ENCODE results near the gene TNRC6C. TPM values are rescaled to one million over a fixed set of nuclear protein-coding genes. Genes with fewer than 3 reads are reported as not detected.
"Not testable (repeated sequence)": the region's sequence is repeated elsewhere in the genome, so short reads cannot be mapped to it uniquely, and the experiment has no call there.

TNRC6C gene
- total and polyA plus RNA-seq, 2 experiments from 2014 or later = 10.1 to 16.6 TPM

DNA sequence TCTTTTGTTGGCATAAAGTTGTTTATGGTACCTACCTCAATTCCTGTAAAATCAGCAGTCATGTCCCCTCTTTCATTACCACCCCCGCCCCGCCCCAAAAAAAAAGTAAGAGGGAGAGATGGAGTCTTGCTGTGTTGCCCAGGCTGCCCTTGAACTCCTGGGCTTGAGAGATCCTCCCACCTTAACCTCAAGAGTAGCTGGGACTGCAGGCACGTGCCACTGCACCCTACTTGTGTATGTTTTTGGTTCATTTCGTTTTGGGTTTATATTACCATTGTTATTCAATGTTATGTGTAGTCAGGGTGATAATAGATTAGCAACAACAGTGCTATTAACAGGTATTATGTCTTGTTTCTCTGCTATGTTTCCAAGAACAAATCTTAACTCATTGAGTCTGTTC lies 15.9 kb downstream of the TNRC6C start (continued):
- TF ChIP-seq STAT1 (IDR thresholded peaks at IDR 0.05; ENCODE audit: unreplicated experiment) = no peak

DNA sequence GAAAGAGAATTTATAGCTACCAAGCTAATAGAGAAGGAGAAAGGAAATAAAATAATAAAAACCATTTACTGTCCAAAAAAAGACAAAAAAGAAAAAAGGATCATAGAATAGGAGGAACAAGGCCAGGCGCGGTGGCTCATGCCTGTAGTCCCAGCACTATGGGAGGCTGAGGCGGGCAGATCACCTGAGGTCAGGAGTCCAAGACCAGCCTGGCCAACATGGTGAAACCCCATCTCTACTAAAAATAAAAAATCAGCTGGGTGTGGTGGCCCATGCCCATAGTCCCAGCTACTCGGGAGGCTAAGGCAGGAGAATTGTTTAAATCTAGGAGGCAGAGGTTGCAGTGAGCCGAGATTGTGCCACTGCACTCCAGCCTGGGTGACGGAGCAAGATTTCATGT lies 23.9 kb downstream of the TNRC6C start:
- DNase-seq (ENCODE audit: low spot score); H3K36me3 ChIP-seq (ENCODE audit: insufficient read depth); H3K4me3 Mint-ChIP-seq; H3K4me2 ChIP-seq; H3K27ac Mint-ChIP-seq; H3K27me3 ChIP-seq (ENCODE audit: insufficient read depth); H3F3A ChIP-seq (replicated peaks; ENCODE audit: low read depth); H3K4me3 ChIP-seq; H3K27me3 Mint-ChIP-seq (ENCODE audit: insufficient read depth, low read depth, poor library complexity); ATAC-seq; H3K9me3 Mint-ChIP-seq; H2AFZ ChIP-seq; H4K20me1 ChIP-seq (replicated peaks; ENCODE audit: insufficient read depth); H3K27ac ChIP-seq (ENCODE audit: low read depth); H3K9me2 ChIP-seq (ENCODE audit: insufficient read depth): not testable (repeated sequence)
- Histone ChIP-seq H3K79me2 (replicated peaks; ENCODE audit: insufficient read depth) (peaks cover 81% of the 10 kb centered on the region), H3K4me1 (ENCODE audit: insufficient read depth) (peaks cover 19% of the 10 kb centered on the region; the same call in 1 of the 2 replicates)
- peaks cover 18% of the 10 kb centered on the region for H3K4me1 Mint-ChIP-seq
- H3K36me3 Mint-ChIP-seq (ENCODE audit: low read depth) = peaks cover 17% of the 10 kb centered on the region

DNA sequence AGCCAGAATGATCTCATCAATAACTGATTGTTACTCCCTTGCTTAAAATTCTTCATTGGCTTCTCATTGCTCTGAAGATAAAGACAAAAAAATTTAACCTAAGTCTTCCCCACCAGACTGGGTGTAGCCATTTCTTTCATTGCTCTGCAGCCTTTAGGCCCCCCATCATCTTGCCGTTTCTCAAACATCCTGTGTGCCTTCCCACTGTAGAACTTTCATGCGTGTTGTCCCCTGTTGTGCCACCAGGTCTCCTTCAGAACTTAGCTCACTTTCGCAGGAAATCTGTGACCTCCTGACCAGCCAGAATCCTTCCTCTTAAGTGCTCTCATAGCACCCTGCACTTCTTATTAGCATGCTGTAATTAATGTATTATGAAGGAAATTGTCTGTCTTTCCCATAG lies 31.8 kb downstream of the TNRC6C start:
- Mint-ChIP-seq H3K36me3 (ENCODE audit: low read depth) (no peaks in the 10 kb centered on the region), H3K4me3 (no peak overlapping the region), H3K4me1 (peaks cover 25% of the 10 kb centered on the region), H3K27ac (no peak overlapping the region), H3K27me3 (ENCODE audit: insufficient read depth, low read depth, poor library complexity) (peaks cover 2% of the 10 kb centered on the region), H3K9me3 (no peaks in the 10 kb centered on the region)
- Histone ChIP-seq H3K9me2 (ENCODE audit: insufficient read depth) (no peaks in the 10 kb centered on the region), H4K20me1 (replicated peaks; ENCODE audit: insufficient read depth) (peaks cover 43% of the 10 kb centered on the region), H3K27me3 (ENCODE audit: insufficient read depth) (no peaks in the 10 kb centered on the region), H3K79me2 (replicated peaks; ENCODE audit: insufficient read depth) (peaks cover 93% of the 10 kb centered on the region), H3K4me1 (ENCODE audit: insufficient read depth) (0 out of 2 replicates have a peak, but pooled peaks cover 12% of the 10 kb centered on the region), H3K4me3 (no peak overlapping the region), H3F3A (replicated peaks; ENCODE audit: low read depth) (no peaks in the 10 kb centered on the region), H2AFZ (no peak overlapping the region), H3K36me3 (ENCODE audit: insufficient read depth) (no peaks in the 10 kb centered on the region), H3K27ac (ENCODE audit: low read depth) (no peak overlapping the region), H3K4me2 (no peak overlapping the region)
- no peak for DNase-seq (ENCODE audit: low spot score)
- ATAC-seq = no peak
- TF ChIP-seq EZH2 (IDR thresholded peaks at IDR 0.05; ENCODE audit: low read depth, unreplicated experiment) = no peak
- TF ChIP-seq, protein P1, sequence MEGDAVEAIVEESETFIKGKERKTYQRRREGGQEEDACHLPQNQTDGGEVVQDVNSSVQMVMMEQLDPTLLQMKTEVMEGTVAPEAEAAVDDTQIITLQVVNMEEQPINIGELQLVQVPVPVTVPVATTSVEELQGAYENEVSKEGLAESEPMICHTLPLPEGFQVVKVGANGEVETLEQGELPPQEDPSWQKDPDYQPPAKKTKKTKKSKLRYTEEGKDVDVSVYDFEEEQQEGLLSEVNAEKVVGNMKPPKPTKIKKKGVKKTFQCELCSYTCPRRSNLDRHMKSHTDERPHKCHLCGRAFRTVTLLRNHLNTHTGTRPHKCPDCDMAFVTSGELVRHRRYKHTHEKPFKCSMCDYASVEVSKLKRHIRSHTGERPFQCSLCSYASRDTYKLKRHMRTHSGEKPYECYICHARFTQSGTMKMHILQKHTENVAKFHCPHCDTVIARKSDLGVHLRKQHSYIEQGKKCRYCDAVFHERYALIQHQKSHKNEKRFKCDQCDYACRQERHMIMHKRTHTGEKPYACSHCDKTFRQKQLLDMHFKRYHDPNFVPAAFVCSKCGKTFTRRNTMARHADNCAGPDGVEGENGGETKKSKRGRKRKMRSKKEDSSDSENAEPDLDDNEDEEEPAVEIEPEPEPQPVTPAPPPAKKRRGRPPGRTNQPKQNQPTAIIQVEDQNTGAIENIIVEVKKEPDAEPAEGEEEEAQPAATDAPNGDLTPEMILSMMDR (conservative IDR thresholded peaks at IDR 0.05; ENCODE audit: low read depth in 2 of 2) = no peak
- no peak for TF ChIP-seq STAT1 (IDR thresholded peaks at IDR 0.05; ENCODE audit: unreplicated experiment)
- no peak for TF ChIP-seq ZNF114 (CRISPR knock-in tag; IDR thresholded peaks at IDR 0.05)
- no peak for TF ChIP-seq CREB1 (CRISPR knock-in tag; IDR thresholded peaks at IDR 0.05; ENCODE audit: low read depth)
- TF ChIP-seq, protein P2, sequence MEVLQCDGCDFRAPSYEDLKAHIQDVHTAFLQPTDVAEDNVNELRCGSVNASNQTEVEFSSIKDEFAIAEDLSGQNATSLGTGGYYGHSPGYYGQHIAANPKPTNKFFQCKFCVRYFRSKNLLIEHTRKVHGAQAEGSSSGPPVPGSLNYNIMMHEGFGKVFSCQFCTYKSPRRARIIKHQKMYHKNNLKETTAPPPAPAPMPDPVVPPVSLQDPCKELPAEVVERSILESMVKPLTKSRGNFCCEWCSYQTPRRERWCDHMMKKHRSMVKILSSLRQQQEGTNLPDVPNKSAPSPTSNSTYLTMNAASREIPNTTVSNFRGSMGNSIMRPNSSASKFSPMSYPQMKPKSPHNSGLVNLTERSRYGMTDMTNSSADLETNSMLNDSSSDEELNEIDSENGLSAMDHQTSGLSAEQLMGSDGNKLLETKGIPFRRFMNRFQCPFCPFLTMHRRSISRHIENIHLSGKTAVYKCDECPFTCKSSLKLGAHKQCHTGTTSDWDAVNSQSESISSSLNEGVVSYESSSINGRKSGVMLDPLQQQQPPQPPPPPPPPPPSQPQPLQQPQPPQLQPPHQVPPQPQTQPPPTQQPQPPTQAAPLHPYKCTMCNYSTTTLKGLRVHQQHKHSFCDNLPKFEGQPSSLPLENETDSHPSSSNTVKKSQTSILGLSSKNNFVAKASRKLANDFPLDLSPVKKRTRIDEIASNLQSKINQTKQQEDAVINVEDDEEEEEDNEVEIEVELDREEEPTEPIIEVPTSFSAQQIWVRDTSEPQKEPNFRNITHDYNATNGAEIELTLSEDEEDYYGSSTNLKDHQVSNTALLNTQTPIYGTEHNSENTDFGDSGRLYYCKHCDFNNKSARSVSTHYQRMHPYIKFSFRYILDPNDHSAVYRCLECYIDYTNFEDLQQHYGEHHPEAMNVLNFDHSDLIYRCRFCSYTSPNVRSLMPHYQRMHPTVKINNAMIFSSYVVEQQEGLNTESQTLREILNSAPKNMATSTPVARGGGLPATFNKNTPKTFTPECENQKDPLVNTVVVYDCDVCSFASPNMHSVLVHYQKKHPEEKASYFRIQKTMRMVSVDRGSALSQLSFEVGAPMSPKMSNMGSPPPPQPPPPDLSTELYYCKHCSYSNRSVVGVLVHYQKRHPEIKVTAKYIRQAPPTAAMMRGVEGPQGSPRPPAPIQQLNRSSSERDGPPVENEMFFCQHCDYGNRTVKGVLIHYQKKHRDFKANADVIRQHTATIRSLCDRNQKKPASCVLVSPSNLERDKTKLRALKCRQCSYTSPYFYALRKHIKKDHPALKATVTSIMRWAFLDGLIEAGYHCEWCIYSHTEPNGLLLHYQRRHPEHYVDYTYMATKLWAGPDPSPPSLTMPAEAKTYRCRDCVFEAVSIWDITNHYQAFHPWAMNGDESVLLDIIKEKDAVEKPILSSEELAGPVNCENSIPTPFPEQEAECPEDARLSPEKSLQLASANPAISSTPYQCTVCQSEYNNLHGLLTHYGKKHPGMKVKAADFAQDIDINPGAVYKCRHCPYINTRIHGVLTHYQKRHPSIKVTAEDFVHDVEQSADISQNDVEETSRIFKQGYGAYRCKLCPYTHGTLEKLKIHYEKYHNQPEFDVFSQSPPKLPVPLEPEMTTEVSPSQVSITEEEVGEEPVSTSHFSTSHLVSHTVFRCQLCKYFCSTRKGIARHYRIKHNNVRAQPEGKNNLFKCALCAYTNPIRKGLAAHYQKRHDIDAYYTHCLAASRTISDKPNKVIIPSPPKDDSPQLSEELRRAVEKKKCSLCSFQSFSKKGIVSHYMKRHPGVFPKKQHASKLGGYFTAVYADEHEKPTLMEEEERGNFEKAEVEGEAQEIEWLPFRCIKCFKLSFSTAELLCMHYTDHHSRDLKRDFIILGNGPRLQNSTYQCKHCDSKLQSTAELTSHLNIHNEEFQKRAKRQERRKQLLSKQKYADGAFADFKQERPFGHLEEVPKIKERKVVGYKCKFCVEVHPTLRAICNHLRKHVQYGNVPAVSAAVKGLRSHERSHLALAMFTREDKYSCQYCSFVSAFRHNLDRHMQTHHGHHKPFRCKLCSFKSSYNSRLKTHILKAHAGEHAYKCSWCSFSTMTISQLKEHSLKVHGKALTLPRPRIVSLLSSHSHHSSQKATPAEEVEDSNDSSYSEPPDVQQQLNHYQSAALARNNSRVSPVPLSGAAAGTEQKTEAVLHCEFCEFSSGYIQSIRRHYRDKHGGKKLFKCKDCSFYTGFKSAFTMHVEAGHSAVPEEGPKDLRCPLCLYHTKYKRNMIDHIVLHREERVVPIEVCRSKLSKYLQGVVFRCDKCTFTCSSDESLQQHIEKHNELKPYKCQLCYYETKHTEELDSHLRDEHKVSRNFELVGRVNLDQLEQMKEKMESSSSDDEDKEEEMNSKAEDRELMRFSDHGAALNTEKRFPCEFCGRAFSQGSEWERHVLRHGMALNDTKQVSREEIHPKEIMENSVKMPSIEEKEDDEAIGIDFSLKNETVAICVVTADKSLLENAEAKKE (CRISPR knock-in tag; IDR thresholded peaks at IDR 0.05) = no peak
- TF ChIP-seq, protein P3, sequence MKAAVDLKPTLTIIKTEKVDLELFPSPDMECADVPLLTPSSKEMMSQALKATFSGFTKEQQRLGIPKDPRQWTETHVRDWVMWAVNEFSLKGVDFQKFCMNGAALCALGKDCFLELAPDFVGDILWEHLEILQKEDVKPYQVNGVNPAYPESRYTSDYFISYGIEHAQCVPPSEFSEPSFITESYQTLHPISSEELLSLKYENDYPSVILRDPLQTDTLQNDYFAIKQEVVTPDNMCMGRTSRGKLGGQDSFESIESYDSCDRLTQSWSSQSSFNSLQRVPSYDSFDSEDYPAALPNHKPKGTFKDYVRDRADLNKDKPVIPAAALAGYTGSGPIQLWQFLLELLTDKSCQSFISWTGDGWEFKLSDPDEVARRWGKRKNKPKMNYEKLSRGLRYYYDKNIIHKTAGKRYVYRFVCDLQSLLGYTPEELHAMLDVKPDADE (IDR thresholded peaks at IDR 0.05) = no peak
- TF ChIP-seq ZNF331 (CRISPR knock-in tag; IDR thresholded peaks at IDR 0.05; ENCODE audit: low read depth) = no peak
- no peak for TF ChIP-seq JUNB (IDR thresholded peaks at IDR 0.05; ENCODE audit: unreplicated experiment)
- TF ChIP-seq EZH2phosphoT487 (IDR thresholded peaks at IDR 0.05; ENCODE audit: unreplicated experiment) = no peak
- no peak for TF ChIP-seq NANOG (IDR thresholded peaks at IDR 0.05; ENCODE audit: borderline replicate concordance)

All from GM23338 (cell line).